KMS-11 (cell line): Measurements from ENCODE around the gene HARS1.
"Not testable (repeated sequence)": the region's sequence is repeated elsewhere in the genome, so short reads cannot be mapped to it uniquely, and the experiment has no call there.

Experiments
- H2AFZ ChIP-seq: fragments of 200-600 bp; sonication (generic); 2 replicates; pipeline ENCODE4 v1.6.1; 2016; ENCODE audit warnings: antibody characterized with exemption, mixed run types, low read depth
- H3K27ac ChIP-seq: fragments of 200-600 bp; sonication (generic); 2 replicates; pipeline ENCODE4 v1.6.1; 2016; ENCODE audit warnings: mild to moderate bottlenecking, mixed run types
- H3K27me3 ChIP-seq: fragments of 200-600 bp; sonication (generic); 2 replicates; pipeline ENCODE4 v1.6.1; 2017; ENCODE audit warnings: mild to moderate bottlenecking, low read depth, mixed run types, moderate library complexity; ENCODE audit not compliant: insufficient read depth
- H3K36me3 ChIP-seq: fragments of 200-600 bp; sonication (generic); 2 replicates; pipeline ENCODE4 v1.6.1; 2017; ENCODE audit warnings: mild to moderate bottlenecking, mixed run types; ENCODE audit not compliant: insufficient read depth
- H3K4me1 ChIP-seq: fragments of 200-600 bp; sonication (generic); 2 replicates; pipeline ENCODE4 v1.6.1; 2016; ENCODE audit warnings: mild to moderate bottlenecking, low read depth, mixed run types; ENCODE audit not compliant: poor library complexity, severe bottlenecking
- H3K4me2 ChIP-seq: fragments of 200-600 bp; sonication (generic); 2 replicates; pipeline ENCODE4 v1.7.0; 2016; ENCODE audit warnings: mild to moderate bottlenecking, mixed run types
- H3K4me3 ChIP-seq: fragments of 200-600 bp; sonication (generic); IDR thresholded peaks from 2 replicates; pipeline ENCODE4 v1.6.1; 2017; ENCODE audit warnings: low read depth, low read length, mixed read lengths; ENCODE audit not compliant: insufficient read depth
- H3K79me2 ChIP-seq: fragments of 200-600 bp; sonication (generic); 2 replicates; pipeline ENCODE4 v1.6.1; 2016; ENCODE audit warnings: low read depth, mixed run types; ENCODE audit not compliant: insufficient read depth
- H3K9ac ChIP-seq: fragments of 200-600 bp; sonication (generic); 2 replicates; pipeline ENCODE4 v1.6.1; 2016; ENCODE audit warnings: mild to moderate bottlenecking, mixed run types
- H4K20me1 ChIP-seq: fragments of 200-600 bp; sonication (generic); 2 replicates; pipeline ENCODE4 v1.6.1; 2016; ENCODE audit warnings: mild to moderate bottlenecking, mixed run types; ENCODE audit not compliant: insufficient read depth
- CTCF ChIP-seq: fragments of 200-600 bp; sonication (generic); conservative IDR thresholded peaks from 2 replicates; pipeline ENCODE4 v1.6.1; 2017; ENCODE audit warnings: low read depth, mild to moderate bottlenecking, antibody characterized with exemption, low read length, moderate library complexity, mixed read lengths

Gene HARS1

GRCh38 chr5:140711794-140712193 is 20.6 kb upstream of the HARS1 start:
- no peak for TF ChIP-seq CTCF
- H3K79me2 ChIP-seq, result no peaks in the 10 kb centered on the region
- no peaks in the 10 kb centered on the region for H3K36me3 ChIP-seq
- no peaks in the 10 kb centered on the region for H3K27me3 ChIP-seq
- H3K4me3 ChIP-seq, result no peak overlapping the region
- H2AFZ ChIP-seq, result no peak overlapping the region
- peak overlapping the region; percentile 94; the same call in 1 of the 2 replicates for H3K27ac ChIP-seq
- no peak overlapping the region for H3K9ac ChIP-seq
- H3K4me2 ChIP-seq, result peak overlapping the region; percentile 53
- H4K20me1 ChIP-seq, result no peaks in the 10 kb centered on the region
- peaks cover 10% of the 10 kb centered on the region for H3K4me1 ChIP-seq

GRCh38 chr5:140710899-140711552 is 19.9 kb upstream of the HARS1 start:
- H4K20me1 ChIP-seq, result no peaks in the 10 kb centered on the region
- peak overlapping the region; percentile 94 for H3K27ac ChIP-seq
- H3K79me2 ChIP-seq, result no peaks in the 10 kb centered on the region
- H2AFZ ChIP-seq, result peak overlapping the region; percentile 74
- H3K4me3 ChIP-seq, result peak overlapping the region; percentile 45
- H3K36me3 ChIP-seq, result no peaks in the 10 kb centered on the region
- no peaks in the 10 kb centered on the region for H3K27me3 ChIP-seq
- H3K9ac ChIP-seq, result peak overlapping the region; percentile 85
- peak overlapping the region; percentile 53 for H3K4me2 ChIP-seq
- no peak for TF ChIP-seq CTCF
- peaks cover 10% of the 10 kb centered on the region for H3K4me1 ChIP-seq

GRCh38 chr5:140708787-140709186 is 17.6 kb upstream of the HARS1 start:
- not testable (repeated sequence) for H3K9ac ChIP-seq, H3K36me3 ChIP-seq, H3K4me1 ChIP-seq, H3K27ac ChIP-seq, H4K20me1 ChIP-seq, H3K4me2 ChIP-seq, H3K4me3 ChIP-seq, H2AFZ ChIP-seq, H3K27me3 ChIP-seq, H3K79me2 ChIP-seq

- Histone ChIP-seq H3K9ac (no peak overlapping the region), H3K4me3 (no peak overlapping the region), H2AFZ (no peak overlapping the region), H3K79me2 (no peaks in the 10 kb centered on the region), H4K20me1 (no peaks in the 10 kb centered on the region), H3K4me1 (peaks cover 10% of the 10 kb centered on the region), H3K27ac (no peak overlapping the region), H3K4me2 (no peak overlapping the region), H3K36me3 (no peaks in the 10 kb centered on the region), H3K27me3 (no peaks in the 10 kb centered on the region)
- TF ChIP-seq CTCF, result no peak
Observed at GRCh38 chr5:140707812-140708211, 16.6 kb upstream of the HARS1 start.
